GM21717 (cell line): ENCODE measurements around the gene GNPNAT1.

ENCODE experiments used
- ATAC-seq: cut with Tn5 transposase; IDR thresholded peaks from one replicate; pipeline ENCODE4 v1.9.1; 2021; ENCODE audit warnings: mild to moderate bottlenecking, moderate library complexity; ENCODE audit not compliant: unreplicated experiment

The GNPNAT1 gene

DNA sequence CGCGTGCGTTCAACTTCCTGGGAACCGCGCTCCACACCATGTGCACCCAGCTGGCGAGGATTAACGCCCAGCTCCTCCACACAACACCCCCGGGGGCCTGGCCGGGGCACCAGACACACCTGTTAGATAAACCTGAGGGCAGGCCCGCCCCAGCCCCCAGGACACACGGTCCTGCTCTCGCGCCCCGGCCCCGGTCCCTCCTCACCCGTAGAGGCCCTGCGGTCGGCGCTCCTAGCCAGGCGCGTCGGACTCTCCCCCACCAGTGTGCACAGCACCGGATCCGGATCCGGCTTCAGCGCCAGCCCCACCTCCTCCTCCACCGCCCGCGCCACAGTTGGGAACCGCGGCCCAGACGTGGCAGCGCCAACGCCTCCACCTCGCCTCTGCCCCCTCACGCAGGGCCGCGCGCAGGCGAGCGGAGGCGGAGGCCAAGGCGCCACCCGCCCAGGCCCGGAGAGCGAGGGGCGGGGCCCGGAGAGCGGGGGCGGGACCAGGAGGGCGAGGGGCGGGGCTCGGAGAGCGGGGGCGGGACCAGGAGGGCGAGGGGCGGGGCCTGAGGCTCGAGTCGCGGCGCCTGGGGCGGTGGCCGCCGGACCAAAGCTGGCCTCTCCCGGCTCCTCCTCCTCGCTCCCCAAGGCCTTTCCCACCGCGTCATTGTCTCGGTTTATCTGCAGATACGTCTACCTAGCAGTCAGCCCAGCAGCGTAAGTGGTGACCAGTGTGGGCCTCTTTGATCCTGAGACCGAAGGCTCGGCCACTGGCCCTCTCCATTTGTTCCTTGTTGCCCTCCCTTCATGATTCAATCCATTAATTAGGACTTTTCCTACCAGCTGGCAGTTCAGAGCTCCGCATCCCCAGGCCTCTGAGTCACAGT, at the start of gene GNPNAT1:
Gene GNPNAT1 (minus strand): TSS at position 385 of the 874 bp plus-strand sequence. CDS start 6,957 bp downstream, outside the sequence.
- peak; percentile 88 for ATAC-seq

GRCh38 chr14:52840877-52841276, 49.5 kb upstream of the GNPNAT1 start:
- ATAC-seq: peak; percentile 49

- ATAC-seq: no peak
These were observed 46.0 kb upstream of the GNPNAT1 start for GRCh38 chr14:52837451-52837850.

- ATAC-seq: no peak
These were observed 44.7 kb upstream of the GNPNAT1 start for GRCh38 chr14:52836063-52836462.

- ATAC-seq: no peak
These were observed 43.9 kb upstream of the GNPNAT1 start for GRCh38 chr14:52835122-52835903.

GRCh38 chr14:52834440-52834842, 43.0 kb upstream of the GNPNAT1 start:
- ATAC-seq: no peak

DNA sequence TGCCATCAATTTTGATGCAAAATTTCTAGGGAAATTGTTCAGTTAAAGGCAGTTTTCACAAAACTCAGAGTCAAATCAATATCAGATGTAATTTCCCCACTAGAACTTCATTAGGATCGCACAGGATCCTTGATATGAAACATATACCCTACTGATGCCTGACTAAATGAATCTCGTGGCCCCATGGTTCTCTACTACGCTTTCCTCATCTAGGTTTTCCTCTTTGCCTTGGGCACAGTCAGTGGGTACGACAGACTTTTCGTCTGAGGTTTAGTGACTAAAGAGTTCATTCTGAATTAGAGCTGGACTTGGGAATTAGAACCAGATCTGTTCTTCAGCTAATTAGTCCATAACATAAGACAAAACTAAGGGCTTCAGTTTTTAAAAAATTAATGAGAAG, 42.5 kb upstream of the GNPNAT1 start:
- ATAC-seq: no peak

DNA sequence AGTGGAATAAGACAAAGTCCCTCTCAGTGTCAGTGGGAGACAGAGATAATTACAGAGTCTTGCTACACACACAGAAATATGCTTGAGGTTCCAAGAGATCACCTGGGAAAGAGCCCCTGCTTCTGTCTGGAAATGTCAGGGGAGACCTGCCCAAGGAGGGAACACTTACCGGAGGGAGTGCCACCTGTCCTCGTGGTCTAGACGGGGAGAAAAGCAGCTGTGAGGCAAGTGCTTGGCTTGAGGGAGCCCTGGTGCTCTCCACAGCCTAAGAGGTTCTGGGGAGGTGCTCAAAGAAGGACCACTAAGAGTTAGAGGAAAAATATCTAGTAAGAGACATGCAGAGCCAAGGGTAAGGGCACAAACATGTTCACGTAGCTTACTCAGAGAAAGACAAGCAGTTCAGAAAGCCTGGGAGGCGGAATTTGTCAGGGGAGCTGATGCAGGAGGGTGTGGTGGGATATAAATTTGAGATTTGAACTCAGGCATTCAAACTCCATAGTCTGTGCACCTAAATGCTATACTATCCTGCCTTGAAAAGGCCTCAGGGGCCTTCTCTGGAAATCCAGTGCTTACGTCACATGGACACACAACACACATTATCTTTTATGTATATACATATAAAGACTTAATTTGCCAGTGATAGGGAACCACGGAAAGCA, 38.2 kb upstream of the GNPNAT1 start:
- ATAC-seq: no peak

DNA sequence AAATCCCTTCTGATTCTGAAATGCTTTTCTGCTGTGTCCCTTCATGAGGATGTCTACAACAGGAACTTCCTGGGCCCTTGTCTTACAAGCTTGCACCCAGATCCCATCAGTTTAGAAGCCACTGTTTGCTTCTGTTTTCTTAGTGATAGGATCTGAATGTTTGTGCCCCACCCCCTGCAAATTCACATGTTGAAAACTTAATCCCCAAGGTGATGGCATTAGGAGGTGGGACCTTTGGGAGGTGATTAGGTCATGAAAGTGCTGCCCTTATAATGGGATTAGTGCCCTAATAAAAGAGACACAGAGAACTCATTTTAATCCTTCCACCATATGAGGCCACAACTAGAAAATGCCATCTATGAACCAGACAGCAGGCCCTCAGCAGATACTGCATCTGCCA, 36.0 kb upstream of the GNPNAT1 start:
- no peak for ATAC-seq

DNA sequence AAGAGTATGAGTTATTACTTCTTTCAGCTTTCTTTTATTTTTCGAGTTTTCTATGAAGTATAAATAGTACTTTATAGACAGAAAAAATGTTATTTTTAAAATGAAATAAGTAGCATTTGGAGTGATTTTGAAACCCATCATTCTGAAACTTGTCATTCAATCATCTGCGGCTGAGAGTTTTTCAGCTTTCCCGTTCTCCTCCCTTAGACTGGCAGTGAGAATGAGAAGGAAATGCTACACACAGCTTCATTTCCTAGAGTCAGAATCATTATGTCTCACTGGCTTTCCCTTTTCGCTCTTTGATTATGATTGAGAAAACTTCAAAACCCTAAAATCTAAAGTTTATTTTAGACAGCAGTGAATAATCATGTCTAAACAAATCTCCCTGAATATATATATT, 33.7 kb upstream of the GNPNAT1 start:
- peak; percentile 61 for ATAC-seq

GRCh38 chr14:52824462-52824861, 33.1 kb upstream of the GNPNAT1 start:
- ATAC-seq: no peak

DNA sequence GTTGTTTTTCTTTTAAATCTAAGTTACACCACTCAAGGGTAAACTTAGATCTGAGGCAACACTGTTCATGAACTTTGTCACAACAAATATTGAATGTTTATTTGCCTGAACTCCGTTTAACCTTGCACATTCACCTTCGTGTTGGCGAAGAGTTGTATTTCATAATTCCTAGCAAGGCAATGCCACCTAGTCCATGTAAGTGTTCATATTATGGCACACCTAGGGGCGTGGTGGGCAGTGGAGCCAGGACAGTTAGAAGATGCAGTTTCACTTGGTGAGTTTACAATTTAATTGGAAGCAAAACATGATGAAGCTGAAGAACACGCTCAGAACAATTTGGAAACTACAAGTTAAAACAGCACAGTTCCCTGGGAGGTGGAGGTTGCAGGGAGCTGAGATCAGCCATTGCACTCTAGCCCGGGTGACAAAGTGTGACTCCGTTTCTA, 30.4 kb upstream of the GNPNAT1 start:
- ATAC-seq: no peak

DNA sequence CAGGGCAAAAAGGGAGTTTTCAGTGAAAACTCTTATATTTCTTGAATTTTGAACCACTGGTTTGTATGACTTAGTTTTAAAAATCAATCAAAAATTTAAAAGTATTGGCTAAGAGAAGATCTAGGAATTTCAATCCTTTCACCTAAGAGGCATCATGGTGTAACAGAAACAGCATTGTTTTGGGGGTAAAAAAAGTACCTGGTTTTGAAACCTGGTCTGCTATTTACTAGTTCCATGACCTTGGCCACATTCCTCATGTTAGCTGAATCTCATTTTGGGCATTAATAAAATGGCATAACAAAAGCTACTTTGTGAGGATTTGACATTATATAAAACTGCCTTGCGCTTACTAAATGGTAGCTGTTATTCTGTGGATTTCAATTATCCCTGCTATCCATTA, 16.7 kb upstream of the GNPNAT1 start:
- no peak for ATAC-seq

DNA sequence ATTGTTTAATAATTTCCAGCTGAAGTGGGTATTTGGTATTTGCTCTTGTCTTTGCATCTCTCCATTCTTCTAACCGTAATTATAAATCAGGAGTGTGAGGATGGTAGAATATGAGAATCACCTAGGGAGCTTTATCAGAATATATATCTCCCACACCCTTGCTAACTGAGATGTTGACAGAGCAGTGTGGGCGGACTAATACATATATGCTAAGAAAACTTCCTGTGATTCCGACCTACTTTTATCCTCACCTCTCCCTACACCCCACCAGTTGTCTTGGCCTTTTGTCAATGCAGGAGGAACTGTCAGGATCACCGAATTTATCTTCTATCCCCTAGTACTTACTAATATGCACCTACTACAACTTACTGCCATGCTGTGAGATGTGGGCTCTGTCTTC, 14.7 kb upstream of the GNPNAT1 start:
- ATAC-seq: no peak

DNA sequence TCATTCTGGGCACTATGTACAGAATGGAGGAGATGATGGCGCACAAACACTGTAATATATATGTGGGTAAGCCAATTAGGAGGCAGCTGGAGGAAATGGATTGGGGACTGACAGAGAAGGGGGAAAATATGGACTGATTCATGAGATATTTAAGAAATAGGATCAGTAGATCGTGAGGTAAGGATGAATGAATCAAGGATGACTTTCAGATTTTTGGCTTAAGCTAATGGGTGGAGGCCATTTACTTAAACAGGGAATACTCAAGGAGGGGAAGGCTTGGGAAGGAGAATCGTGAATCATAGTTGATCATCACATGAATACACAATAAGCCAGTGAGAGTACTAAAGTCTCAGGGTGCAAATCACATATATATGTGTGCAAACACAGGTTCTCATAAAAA, 11.2 kb upstream of the GNPNAT1 start:
- no peak for ATAC-seq

- no peak for ATAC-seq
These were observed 9.8 kb upstream of the GNPNAT1 start for GRCh38 chr14:52801014-52801712.

GRCh38 chr14:52798826-52799225, 7.4 kb upstream of the GNPNAT1 start:
- ATAC-seq: no peak

DNA sequence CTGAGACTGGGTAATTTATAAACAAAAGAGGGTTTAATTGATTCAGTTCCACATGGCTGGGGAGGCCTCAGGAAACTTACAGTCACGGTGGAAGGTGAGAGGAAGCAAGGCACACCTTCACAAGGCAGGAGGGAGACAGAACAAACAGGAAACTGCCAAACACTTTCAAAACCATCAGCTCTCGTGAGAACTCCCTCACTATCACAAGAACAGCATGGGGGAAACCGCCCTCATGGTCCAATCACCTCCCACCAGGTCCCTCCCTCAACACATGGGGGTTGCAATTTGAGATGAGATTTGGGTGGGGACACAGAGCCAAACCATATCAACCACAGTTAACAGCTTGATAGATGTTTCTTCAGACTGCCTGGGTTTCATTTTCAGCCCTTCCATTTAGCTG, 6.2 kb upstream of the GNPNAT1 start:
- no peak for ATAC-seq

DNA sequence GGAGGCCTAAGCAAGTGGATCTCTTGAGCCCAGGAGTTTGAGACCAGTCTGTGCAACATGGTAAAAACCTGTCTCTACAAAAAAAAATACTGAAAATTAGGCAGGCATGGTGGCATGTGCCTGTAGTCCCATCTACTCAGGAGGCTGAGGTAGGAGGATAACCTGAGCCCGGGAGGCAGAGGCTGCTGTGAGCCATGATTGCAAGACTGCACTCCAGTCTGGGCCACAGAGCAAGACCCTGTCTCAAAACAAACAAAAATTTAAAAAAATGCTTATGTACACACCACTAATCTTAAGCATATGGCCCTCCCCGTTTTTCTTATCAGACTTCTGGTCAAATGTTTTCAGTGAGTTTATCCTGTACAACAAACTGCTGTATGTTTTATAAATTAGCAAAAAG, 1.7 kb upstream of the GNPNAT1 start:
- ATAC-seq: no peak

DNA sequence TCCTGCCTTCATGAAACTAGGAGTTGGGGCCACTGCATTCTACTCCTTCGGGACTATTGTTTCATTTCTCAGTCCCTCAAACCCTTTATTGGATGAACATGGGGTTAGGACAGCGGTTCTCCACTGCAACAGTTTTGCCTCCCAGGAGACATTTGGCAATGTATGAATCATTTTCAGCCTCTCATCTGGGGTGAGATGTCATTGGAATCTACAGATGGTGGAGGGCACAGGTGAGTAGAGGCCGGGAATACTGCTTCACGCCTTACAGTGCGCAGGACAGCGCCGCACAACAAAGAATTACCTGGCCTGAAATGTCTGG, 649 bp upstream of the GNPNAT1 start:
- no peak for ATAC-seq

DNA sequence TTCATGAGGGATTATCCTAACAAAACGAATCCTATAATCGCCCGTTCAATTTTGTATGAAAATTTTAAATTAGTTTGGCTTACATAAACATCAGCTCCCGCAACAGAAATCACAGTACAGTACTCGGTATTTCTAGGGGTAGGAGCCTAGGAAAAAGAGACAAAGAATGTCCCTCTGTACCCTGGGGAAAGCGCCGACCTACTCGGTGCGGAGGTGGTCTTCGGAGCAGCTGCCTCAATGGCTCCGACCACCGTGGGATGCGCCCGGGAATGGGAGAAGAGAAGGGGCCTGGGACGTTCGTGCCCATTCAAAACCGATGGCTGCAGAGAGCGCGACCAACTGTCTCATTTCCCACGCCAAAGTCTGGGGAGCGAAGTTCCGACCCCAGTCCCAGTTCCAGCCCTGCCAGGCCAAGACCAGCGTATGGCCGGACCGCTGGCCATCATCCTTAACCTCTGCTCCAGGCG, 618 bp downstream of the GNPNAT1 start:
- no peak for ATAC-seq
